Stimulated activated CD4-positive, alpha-beta T cell treated with anti-CD3 and anti-CD28 coated beads, TNF-alpha, amount 100 ng/mL, for 1 hour (primary cell): ENCODE results near the gene SH3BGRL2.
"Not testable (repeated sequence)": the region's sequence is repeated elsewhere in the genome, so short reads cannot be mapped to it uniquely, and the experiment has no call there.

Experiments used
- DNase-seq, 3 donors: peaks; one replicate each; pipeline ENCODE4 v3.0.0-alpha.2; 2020; ENCODE audit warnings: low read depth in 3 of 3, low spot score in 1 of 3

The SH3BGRL2 gene

GRCh38 chr6:79735183-79735582, 104.1 kb downstream of the SH3BGRL2 start:
- DNase-seq, result no peak

- DNase-seq, result no peak
Measured at GRCh38 chr6:79737172-79737571, 106.0 kb downstream of the SH3BGRL2 start.

- DNase-seq, result no peak
Measured at GRCh38 chr6:79742030-79742429, 110.9 kb downstream of the SH3BGRL2 start.

GRCh38 chr6:79745282-79745681, 114.2 kb downstream of the SH3BGRL2 start:
- DNase-seq, result not testable (repeated sequence)

GRCh38 chr6:79746325-79746724, 115.2 kb downstream of the SH3BGRL2 start:
- not testable (repeated sequence) for DNase-seq

- DNase-seq, result no peak
Measured at GRCh38 chr6:79750806-79751205, 119.7 kb downstream of the SH3BGRL2 start.
